Stimulated activated CD8-positive, alpha-beta memory T cell treated with anti-CD3 and anti-CD28 coated beads, Interleukin-12 subunit alpha, Interleukin-12 subunit beta, amount 100 ng/mL, for 24 hours (primary cell): Measurements from ENCODE around the gene C16orf82.

Experiments used
- DNase-seq: peaks from one replicate; pipeline ENCODE4 v3.0.0-alpha.2; 2020; ENCODE audit errors: extremely low read depth

Gene C16orf82

DNA sequence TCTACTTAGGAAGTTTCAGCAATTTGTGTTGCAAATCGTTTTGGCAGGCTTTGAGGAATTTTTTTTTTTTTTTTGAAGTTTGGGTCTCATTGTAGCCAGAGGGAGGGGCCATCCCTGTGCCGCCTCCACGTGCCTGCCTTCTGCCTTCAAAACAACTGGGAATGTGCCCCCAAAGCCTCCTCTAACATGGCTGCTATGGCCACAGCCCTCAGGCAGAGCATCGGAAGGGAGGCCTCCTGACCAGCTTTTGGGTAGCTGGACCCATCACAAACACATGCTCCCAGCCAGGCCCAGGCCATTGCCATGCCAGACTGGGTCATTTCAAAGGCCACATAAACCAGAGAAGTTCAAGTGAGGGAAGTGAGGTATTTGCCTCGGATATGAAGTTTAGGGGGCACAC lies 21.5 kb downstream of the C16orf82 start:
- DNase-seq: no peak

DNA sequence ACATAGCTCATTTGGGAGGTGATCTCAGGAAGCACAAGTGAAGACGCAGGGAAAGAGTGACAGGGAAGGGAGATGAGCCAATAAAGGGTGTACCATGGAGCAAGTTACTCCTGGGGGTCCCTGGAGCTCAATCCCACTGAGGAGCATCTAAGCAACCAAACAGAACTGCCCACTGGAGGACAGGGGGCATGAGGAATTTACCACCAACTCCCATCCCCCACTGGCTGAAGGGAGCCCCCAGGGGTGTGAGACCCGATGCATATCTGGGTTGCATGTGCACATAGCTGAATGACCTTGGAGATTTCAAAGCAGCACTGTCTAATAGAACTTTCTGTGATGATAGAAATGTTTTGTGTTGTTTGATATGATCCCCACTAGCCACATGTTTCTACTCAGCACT lies 29.6 kb downstream of the C16orf82 start:
- no peak for DNase-seq

DNA sequence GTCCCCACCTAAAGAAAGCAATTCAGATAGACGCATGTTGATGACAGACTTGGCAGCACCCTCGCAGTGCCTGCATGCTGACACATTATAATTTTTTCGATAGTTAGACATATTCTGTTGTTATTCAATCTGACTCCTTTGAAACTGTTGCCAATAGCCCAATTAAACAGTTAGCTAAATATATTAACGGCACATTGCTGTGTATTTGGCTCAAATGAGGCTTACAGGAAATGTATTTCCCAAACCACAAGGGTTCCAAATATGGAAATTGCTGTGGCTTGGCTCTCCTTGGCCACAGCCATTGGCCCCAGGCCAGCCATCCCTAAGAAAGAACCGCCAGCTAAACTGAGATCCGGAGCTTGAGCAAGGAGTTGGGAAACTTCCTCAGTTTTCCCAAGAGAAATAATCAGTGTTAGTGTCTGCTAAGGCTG lies 31.1 kb downstream of the C16orf82 start:
- no peak for DNase-seq

DNA sequence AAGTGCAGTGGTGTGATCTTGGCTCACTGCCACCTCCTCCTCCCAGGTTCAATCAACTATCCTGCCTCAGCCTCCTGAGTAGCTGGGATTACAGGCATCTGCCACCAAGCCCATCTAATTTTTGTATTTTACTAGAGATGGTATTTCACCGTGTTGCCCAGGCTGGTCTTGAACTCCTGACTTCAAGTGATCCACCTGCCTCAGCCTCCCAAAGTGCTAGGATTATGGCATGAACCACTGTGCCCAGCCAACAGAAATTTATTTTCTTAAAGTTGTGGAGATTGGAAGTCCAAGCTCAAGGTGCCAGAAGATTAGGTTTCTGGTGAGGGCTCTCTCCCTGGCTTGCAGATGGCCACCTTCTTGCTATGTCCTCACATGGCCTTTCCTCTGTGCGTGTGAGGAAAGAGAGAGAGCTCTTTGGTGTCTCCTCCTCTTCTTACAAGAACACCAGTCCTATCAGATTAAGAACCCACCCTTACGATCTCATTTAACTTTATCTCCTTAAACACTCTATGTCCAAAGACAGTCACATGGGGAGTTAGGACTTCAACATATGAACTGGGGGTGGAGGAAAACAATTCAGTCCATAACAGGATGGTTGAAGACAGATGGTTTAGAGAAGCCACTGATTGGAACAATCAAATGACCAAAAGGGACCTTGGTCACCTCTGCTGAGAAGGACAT lies 31.8 kb downstream of the C16orf82 start:
- DNase-seq: no peak

- DNase-seq: no peak
These were observed 36.2 kb downstream of the C16orf82 start for GRCh38 chr16:27102701-27103575.

DNA sequence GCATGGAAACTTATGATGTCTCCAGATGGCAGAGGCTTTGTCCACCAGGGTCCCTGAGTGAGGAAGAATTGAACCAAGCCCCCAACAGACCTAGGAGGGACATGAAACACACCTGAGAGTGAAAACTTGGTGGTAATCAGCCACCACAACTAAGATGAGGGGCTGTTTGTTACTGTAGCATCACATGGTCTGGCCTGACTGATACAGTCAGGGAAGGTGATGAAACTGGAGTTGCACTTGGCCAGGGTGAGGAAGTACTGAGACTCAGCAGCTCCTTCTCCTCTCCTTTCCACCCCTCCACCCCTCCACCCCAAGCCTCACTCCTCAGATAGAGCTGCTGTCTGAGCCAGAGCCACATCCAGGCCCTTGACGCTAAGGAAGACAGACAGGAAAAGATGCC lies 37.2 kb downstream of the C16orf82 start:
- DNase-seq: no peak

DNA sequence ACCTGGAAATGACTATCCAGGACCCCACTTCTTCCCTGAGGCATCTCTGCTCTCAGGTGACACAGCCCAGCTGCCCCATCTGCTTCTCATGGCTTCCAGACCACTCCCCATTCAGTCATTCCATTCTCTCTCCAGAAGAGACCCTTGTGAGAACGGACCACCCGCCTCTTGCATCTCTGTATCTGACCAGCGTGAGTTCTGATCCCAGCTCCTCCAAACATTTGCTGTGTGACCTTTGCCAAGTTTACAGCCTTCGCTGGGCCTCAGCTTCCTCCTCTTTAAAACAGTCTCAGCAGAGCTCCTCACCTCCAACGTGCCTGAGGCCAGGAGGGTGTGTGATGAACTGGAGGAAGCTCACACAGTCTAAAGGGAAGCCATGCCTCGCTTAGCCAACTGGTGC lies 39.6 kb downstream of the C16orf82 start:
- DNase-seq: no peak

DNA sequence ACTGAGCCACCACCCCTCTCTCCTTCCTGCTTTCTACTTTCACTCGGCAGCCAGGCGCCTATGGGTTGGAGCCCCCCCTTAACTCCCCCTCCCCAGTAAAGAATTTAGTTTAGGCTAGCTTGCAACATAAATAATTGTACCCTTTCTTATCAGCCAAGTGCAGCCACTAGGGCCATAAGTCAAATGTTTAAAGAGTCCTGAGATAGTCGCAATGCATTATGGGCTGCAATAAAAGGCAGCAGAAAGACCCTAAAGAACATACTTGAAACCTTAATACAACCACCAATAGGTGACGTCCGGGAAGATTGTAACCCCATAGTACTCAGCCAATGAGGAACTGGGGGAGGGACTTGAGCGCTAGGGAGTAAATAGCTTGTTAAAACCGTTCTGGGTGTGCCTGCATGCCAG lies 40.5 kb downstream of the C16orf82 start:
- no peak for DNase-seq

DNA sequence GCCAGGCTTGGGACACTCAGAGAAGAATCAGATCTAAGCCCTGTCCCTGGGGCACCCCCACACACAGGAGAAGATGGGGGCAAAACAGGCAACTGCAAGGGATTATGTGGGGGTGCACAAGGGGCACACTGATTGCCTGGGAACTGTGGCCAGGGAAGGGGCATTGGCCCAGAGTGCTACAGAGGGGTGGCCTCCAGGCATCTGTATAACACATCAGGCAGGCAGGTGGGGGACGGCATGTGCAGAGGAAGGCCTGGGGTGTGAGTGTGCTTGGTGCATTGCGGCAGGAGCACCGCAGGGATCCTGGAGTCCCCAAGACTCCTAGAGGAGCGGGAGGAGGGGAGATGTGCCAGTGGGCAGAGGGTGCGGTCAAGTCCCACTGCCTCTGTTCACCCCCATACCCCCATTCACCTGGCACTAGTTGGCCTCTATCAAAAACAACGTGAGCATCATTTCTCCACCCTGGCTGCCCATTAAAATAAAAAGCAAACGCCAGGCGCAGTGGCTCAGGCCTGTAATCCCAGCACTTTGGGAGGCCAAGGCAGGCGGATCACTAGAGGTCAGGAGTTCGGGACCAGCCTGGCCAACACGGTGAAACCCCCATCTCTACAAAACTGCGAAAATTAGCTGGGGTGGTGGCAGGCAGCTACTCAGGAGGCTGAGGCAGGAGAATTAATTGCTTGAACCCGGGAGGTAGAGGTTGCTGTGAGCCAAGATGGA lies 41.5 kb downstream of the C16orf82 start:
- no peak for DNase-seq

GRCh38 chr16:27108826-27109665 lies 42.3 kb downstream of the C16orf82 start:
- DNase-seq: no peak

DNA sequence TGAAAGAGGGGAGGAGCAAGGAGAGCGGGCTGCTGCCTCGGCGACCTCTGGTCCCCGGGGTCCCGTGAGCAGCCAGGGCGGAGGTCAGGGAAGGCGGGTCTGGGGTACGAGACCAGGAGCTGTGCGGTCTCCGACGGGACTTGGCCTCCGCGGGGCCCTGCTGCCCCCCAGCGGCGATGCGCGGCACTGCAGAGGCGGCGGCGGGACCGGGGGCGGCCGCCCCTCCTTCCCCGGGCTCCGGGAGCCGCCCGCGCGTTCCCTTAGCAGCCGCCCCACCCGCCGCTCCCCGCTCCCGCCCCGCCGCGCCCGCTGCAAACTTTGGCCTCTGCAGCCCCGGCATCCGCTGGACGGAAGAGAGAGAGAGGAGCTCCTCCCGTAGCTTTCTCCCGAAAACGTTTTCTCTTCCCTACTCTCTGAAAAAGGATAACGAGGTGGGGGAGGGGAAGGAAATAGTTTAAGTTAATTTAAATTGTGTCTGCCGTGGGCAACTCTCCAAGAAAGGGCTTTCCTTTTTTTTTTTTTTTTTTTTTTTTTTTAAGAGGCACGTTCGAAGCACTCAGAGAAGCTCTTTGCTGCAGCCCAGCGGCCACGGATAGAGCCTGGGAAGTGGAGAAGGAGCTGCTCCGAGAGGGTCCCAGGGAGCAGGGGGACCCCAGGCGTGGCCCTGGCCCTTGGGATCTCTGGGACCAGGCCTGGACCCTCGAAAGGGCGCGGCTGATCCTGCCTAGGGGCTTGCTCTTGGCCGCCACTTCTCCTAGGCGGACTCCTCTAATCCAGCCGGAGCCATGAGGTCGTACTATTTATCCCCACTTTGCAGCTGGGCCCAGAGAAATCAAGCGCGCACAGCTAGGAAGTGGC lies 43.2 kb downstream of the C16orf82 start:
- DNase-seq: peak; percentile 45

GRCh38 chr16:27110524-27110896 lies 43.8 kb downstream of the C16orf82 start:
- DNase-seq: no peak

DNA sequence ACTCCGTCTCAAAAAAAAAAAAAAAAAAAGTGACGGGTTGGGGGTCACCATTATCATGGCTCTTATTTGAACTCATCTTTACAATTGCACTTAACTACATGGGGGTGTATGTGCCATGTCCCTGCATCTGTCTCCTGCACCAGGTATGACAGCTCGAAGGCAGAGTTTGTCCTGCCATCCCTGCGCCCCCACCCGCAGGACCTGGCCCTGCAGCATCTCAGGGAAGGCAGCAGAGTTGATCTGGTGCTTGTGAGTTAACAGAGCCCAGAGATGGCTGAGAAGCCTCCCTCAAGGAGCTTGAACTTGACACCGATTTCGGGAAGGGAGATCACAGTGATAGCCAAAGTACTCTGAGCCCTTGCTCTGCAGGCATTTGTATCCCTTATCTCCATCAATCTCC lies 44.8 kb downstream of the C16orf82 start:
- DNase-seq: no peak

- DNase-seq: no peak
These were observed 45.5 kb downstream of the C16orf82 start for GRCh38 chr16:27112093-27112811.

- DNase-seq: no peak
These were observed 46.7 kb downstream of the C16orf82 start for GRCh38 chr16:27113341-27113841.

GRCh38 chr16:27114006-27114405 lies 47.3 kb downstream of the C16orf82 start:
- DNase-seq: no peak

DNA sequence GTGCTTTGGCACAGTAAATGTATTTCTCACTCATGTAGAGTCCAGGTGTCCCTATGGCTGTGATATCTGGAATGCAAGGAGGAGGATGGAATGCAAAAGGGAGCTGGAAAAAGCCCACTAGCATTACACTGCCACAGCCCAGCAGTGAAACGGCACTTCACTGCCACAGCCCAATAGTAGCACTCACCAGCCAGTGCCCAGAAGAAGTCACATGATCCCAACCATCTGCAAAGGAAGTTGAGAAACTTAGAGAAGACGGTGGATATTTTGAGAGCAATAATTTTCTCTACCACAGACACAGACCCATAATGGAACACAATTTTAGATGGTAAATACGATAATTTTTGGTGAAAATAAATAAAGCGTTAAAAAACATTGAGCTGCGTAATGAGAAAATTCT lies 51.8 kb downstream of the C16orf82 start:
- DNase-seq: no peak
